ENCODE results near the gene DNAJB9.

DNAJB9 gene

GRCh38 chr7:108568801-108569380 is 783 bp upstream of the DNAJB9 start:
- no peak for DNase-seq (ENCODE audit: low spot score)

GRCh38 chr7:108570146-108570755 is 577 bp downstream of the DNAJB9 start:
- DNase-seq (ENCODE audit: low spot score) = no peak

DNA sequence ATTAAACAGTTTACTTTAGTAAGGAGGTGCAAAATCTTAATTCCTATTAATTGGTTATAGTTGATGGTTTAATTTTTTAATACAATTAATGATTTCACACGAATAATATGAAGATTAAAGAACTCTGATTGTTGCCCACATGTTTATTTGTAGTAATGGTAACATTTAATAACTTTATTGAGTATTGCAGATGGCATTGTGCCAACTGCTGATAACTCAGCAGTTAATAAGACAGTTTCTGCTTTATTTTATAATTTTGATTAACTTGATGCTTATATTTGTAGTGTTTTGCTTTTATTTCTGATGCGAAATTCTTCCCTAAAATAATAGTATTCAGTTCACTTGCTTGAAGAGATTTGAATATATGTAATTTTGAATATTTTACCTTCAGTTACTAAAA is 2.8 kb downstream of the DNAJB9 start:
- DNase-seq (ENCODE audit: low spot score) = no peak

DNA sequence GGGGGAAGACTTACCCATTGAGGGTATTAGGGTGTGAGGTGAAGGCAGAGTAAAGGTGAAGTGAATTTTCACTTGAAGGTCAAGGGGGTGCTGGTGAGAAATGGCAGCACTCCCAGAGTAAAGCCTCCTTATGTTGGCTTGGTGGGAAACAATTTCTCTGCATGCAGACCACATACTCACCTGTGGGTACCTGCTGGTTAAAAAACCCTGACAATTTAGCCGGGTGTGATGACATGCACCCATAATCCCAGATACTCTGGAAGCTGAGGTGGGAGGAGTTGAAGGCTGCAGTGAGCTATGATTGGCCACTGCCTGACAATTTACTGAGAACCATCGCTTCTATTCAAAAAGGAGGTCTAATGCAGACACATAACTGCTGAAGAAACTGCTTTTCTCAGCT is 5.5 kb downstream of the DNAJB9 start:
- no peak for DNase-seq (ENCODE audit: low spot score)

DNA sequence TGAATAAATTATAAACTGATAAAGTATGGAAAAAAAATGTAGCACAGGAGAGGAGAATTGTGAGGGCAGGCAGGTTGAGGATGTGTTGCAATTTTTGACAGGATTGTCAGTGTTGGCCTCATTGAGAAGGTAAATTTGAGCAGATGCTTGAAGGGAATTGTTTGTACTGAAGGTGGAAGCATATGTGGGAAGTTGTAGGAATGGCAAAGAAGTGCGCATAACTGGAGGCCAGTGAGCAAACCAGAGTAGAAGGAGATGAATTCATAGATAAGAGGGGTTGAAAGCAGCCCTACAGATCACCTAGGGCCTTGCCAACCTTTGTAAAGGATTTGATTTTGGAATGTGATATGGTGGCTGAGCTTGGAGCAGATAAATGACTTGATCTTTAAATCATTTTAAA is 6.4 kb downstream of the DNAJB9 start:
- DNase-seq (ENCODE audit: low spot score) = no peak

- no peak for DNase-seq (ENCODE audit: low spot score)
Measured at GRCh38 chr7:108578937-108579336, 9.3 kb downstream of the DNAJB9 start.

DNA sequence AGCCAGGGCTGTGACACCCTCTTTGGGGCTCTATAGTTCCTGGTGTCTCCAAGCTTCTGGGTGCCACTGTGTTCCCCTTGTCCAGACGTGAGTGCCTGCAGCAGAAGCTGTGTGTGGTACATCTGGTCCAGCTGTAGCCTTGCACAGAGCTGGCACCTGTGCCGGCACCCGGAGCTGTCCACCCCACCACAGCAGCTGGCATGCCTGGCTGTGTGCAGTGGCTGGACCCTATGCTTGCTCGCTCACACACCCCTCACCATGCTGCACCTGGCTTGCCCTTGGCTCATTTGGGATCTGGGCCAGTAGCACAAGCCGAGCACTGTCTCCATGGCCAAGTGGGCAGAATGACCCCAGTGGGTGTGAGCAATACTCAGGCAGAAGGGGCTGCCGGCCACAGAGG is 10.6 kb downstream of the DNAJB9 start:
- DNase-seq (ENCODE audit: low spot score) = no peak

DNA sequence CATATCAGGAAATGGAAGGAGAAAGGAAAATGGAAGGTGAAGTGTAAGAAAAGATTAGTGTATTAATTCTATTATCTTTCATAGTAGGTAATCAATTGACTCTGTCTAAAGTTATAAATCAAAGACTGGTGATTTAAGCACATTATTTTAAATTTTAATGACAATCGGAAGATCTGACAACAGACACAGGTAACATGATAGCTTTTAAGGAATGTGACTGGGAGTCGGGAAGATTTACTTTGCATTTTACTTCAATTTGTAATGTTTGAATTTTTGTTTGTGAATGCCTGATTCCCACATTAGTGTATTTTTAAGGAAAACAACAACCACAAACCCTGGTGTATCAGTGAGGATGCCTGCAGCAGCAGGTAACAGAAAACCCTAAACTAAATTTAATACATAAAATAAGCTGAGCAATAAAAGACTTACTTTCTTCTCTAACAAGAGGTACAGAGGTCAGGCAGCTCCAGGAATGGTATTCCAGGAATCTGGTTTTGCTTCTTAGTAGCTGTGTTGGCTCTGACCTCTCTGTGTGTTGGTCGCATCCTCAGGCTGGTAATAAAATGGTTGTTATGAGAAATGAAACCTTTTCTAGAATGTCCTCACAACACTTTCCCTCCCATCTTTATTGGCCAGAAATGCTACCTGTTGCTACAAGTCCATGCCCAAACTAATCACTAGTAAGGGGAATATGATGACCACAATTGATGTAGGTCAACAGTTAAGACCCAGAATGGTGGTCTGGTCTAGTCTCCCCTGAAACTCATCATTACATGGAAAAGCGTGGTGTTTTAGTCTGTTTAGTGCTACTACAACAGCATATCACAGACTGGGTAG is 12.2 kb downstream of the DNAJB9 start:
- no peak for DNase-seq (ENCODE audit: low spot score)

DNA sequence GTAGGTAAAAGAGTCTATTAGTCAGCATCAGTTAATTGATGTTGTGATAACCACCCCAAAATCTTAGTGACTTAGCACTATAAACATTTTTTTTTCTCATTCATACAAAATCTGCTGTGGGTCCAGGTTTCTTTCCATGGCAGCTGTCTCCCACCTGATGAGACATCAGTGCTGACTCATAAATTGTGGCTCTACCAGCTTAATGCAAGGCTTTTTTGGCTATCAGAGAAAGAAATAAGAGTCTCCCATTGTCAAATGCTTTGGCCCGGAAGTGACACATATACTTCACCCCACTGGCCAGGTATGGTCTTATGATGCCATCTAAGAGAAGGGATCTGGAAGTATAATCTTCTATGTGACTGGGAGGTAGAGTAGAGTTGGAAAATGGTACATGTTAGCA is 14.5 kb downstream of the DNAJB9 start:
- DNase-seq (ENCODE audit: low spot score) = no peak

GRCh38 chr7:108585843-108586242 is 16.2 kb downstream of the DNAJB9 start:
- DNase-seq (ENCODE audit: low spot score) = no peak

- DNase-seq (ENCODE audit: low spot score) = no peak
Measured at GRCh38 chr7:108586274-108586710, 16.6 kb downstream of the DNAJB9 start.

DNA sequence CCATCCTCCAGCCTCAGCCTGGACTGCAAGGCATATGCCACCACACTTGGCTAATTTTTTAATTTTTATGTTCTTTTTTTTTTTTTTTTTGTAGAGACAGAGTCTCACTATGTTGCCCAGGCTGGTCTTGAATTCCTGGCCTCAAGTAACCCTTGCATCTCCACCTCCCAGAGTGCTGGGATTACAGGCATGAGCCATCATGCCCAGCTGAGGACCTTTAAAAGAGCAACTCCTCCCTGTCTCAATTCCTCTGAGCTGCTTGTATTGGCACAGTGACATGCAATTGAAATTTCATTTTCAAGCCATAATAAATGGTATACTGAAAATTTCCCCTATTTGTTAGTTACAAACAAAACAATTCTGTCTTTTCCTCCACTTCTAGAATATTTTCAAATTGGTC is 19.5 kb downstream of the DNAJB9 start:
- no peak for DNase-seq (ENCODE audit: low spot score)

DNA sequence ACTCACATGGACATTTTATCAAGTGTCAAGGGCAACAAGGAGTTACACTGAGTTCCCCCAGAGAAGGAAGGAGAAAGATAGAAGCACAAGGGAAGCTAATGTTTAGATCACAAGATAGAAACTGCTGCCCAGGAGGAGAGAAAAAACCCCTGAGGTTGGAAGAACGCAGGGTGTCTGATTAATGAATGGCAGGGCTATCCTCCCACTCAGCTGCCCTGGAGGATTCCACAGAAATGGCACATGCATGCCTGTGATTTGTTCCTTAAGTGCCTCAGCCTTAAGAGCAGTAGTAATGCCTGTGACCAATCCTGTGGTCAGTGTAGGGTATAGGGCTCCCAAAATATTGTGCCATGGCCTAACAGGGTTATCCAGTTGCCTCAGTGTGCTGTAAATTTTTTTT is 20.2 kb downstream of the DNAJB9 start:
- DNase-seq (ENCODE audit: low spot score) = no peak

- DNase-seq (ENCODE audit: low spot score) = no peak
Measured at GRCh38 chr7:108590606-108591005, 20.9 kb downstream of the DNAJB9 start.

GRCh38 chr7:108592646-108593201 is 23.1 kb downstream of the DNAJB9 start:
- DNase-seq (ENCODE audit: low spot score) = no peak

GRCh38 chr7:108596560-108596959 is 26.9 kb downstream of the DNAJB9 start:
- DNase-seq (ENCODE audit: low spot score) = no peak

DNA sequence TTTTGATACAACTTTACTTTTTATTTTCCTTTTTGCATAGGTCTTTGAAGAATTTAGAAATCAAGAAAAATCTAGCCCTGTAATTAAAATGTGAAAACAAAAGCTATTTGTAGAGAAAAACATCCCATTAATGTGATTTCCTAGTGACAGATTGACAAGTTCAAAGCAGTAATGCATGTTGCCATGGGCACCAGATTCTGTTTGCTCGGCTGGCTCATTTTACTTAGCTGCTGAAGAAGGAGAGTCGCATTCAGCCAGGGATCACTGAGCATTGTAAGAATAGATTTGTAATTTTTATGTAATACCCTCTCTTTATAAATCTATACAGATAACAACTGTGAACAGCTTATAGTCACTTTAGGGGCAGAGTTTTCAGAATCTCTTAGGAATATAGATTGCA is 28.5 kb downstream of the DNAJB9 start:
- no peak for DNase-seq (ENCODE audit: low spot score)

DNA sequence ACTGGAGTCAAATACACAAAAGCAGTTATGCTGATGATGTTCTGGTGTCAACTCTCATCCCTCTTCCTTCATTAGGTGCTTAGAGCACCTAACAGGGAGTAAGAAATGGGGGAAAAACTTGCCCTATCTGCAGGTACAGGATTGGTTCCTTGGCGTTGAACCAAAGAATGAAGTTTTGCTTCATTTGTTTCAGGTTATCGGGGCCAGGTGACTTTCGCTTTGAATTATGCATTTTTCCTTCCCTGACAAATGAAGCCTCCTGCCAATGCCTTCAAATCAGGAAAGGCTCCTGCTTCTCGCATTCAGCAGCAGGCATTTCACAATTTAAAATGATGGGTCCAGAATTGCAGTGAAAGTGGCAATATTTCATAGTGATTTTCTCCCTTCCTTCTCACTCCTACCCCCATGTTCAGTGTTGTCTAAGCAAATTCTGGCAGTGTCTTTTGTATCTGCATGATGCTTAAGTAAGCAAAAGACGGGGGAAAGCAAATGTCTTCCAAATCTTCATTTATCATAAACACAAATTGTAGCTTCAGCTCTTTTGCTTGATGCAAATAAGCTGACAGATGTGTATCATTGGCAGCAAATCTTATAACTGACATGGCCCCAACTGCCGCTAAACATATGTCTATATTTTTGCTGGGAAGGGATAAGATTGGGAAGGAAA is 29.4 kb downstream of the DNAJB9 start:
- no peak for DNase-seq (ENCODE audit: low spot score)

GRCh38 chr7:108600399-108600798 is 30.7 kb downstream of the DNAJB9 start:
- DNase-seq (ENCODE audit: low spot score) = no peak

GRCh38 chr7:108603656-108604306 is 34.1 kb downstream of the DNAJB9 start:
- DNase-seq (ENCODE audit: low spot score) = no peak

DNA sequence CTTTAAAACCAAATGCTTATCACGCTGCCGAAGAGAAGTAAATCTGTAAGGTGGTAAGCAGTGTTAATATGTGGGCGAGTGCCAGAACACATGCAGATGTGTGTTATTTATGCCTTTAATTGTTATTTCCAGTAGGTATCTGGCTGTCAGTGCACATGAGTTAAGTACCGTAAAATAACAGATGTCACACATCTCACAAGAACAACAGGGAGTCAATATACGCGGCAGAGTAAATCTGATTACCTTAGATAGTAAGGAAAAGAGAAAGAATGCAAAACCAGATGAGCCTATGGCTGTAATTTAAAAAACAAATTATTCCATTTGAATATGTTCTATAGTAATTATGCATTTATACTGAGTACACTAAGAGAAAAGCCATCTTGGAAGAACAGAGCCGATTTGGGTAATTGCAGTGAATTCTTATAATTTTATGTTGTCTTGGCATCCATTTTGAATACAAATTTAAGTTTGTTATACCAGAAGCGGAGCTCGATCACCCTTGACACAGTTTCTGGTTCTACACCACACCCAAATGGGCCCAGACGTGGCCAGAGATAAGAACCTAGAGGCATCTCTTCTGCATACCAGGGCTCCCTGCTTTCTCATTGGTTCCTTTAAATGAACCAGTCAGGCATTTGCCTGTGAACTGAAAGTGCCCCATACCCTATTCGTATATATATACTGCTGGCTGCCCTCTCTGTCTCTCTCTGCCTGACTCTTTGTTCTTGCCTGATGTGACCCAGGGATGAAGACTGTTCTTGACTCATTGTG is 34.8 kb downstream of the DNAJB9 start:
- DNase-seq (ENCODE audit: low spot score) = no peak
